ENCODE measurements around the gene SCTR. TPM values are rescaled to one million over a fixed set of nuclear protein-coding genes. Genes with fewer than 3 reads are reported as not detected.
A peak's percentile ranks its signal among the peaks of the same experiment; 100 is the strongest.

Gene SCTR
- total and polyA plus RNA-seq, 2 of the 13 experiments (the other 11 are each of a cell fraction or from before 2014, with no cell fraction given) = not detected

- TF ChIP-seq STAT6 (CRISPR knock-in tag; IDR thresholded peaks at IDR 0.05; ENCODE audit: borderline replicate concordance) (no peak), NR1H2 (CRISPR knock-in tag; IDR thresholded peaks at IDR 0.05; ENCODE audit: borderline replicate concordance, low read depth) (no peak), ZFP90 (CRISPR knock-in tag; IDR thresholded peaks at IDR 0.05; ENCODE audit: borderline replicate concordance) (no peak), ZNF513 (CRISPR knock-in tag; conservative IDR thresholded peaks at IDR 0.05) (no peak), ZNF12 (CRISPR knock-in tag; IDR thresholded peaks at IDR 0.05) (peak; percentile 87), KDM2A (CRISPR knock-in tag; IDR thresholded peaks at IDR 0.05; ENCODE audit: borderline replicate concordance, low read depth) (no peak), TFDP2 (CRISPR knock-in tag; IDR thresholded peaks at IDR 0.05) (no peak), ZNF354B (CRISPR knock-in tag; IDR thresholded peaks at IDR 0.05) (no peak), ZFAT (CRISPR knock-in tag; conservative IDR thresholded peaks at IDR 0.05) (no peak), HDAC1 (CRISPR knock-in tag; IDR thresholded peaks at IDR 0.05) (no peak), ZNF142 (CRISPR knock-in tag; IDR thresholded peaks at IDR 0.05) (no peak), EP300 (IDR thresholded peaks at IDR 0.05; ENCODE audit: low read depth in 2 of 2, low read length in 2 of 2) (peak; percentile 38 to 48; a peak in 2 of 4 replicates), EP300 (CRISPR knock-in tag; IDR thresholded peaks at IDR 0.05; ENCODE audit: borderline replicate concordance) (peak; percentile 37; the same call in 1 of the 2 replicates), DPF2 (CRISPR knock-in tag; IDR thresholded peaks at IDR 0.05; ENCODE audit: borderline replicate concordance, low read depth) (no peak), ZBTB3 (CRISPR knock-in tag; IDR thresholded peaks at IDR 0.05; ENCODE audit: borderline replicate concordance, low read depth) (no peak), ZMAT3 (CRISPR knock-in tag; conservative IDR thresholded peaks at IDR 0.05) (no peak), TEAD3 (CRISPR knock-in tag; optimal IDR thresholded peaks at IDR 0.05; ENCODE audit: borderline replicate concordance) (peak; percentile 98), ZNF782 (CRISPR knock-in tag; IDR thresholded peaks at IDR 0.05; ENCODE audit: borderline replicate concordance) (no peak)
Measured at GRCh38 chr2:119491776-119492525, 32.3 kb downstream of the SCTR start (continued).
